ENCODE results near the gene SETD1A. TPM values are rescaled to one million over a fixed set of nuclear protein-coding genes. Genes with fewer than 3 reads are reported as not detected.

The SETD1A gene
- total RNA-seq, 2 experiments from 2014 or later, result 27.6 to 33.4 TPM

GRCh38 chr16:30951193-30951592 is 6.4 kb upstream of the SETD1A start:
- POLR2A ChIA-PET, result interaction anchor here (1.5 kb wide), 1 partner anchor 10 kb away, joined by 8 read pairs; no protein-coding TSS in a partner anchor
- Mint-ChIP-seq H3K27me3 (no peaks in the 10 kb centered on the region), H3K4me1 (peaks cover 20% of the 10 kb centered on the region), H3K9me3 (no peaks in the 10 kb centered on the region), H3K36me3 (peaks cover 5% of the 10 kb centered on the region), H3K27ac (no peak overlapping the region), H3K4me3 (no peak overlapping the region)
- DNase-seq (no peak), ATAC-seq (ENCODE audit: low read depth) (no peak)

- DNase-seq (no peak), ATAC-seq (ENCODE audit: low read depth) (no peak)
- POLR2A ChIA-PET, result interaction anchor here (0.7 kb wide), 1 partner anchor 123 kb away, joined by 4 read pairs; the partner anchor contains the start of genes ZNF646 and ZNF668
- no peaks in the 10 kb centered on the region for H3K9me3 Mint-ChIP-seq
- no peaks in the 10 kb centered on the region for H3K27me3 Mint-ChIP-seq
- no peak overlapping the region for H3K4me3 Mint-ChIP-seq
- H3K4me1 Mint-ChIP-seq, result peaks cover 20% of the 10 kb centered on the region
- no peak overlapping the region for H3K27ac Mint-ChIP-seq
- H3K36me3 Mint-ChIP-seq, result peaks cover 3% of the 10 kb centered on the region
Measured at GRCh38 chr16:30951750-30952149, 5.8 kb upstream of the SETD1A start.

GRCh38 chr16:30953111-30953510 is 4.4 kb upstream of the SETD1A start:
- Mint-ChIP-seq H3K4me1 (peaks cover 24% of the 10 kb centered on the region), H3K27ac (no peak overlapping the region), H3K4me3 (no peak overlapping the region), H3K9me3 (no peaks in the 10 kb centered on the region), H3K27me3 (no peaks in the 10 kb centered on the region), H3K36me3 (peaks cover 3% of the 10 kb centered on the region)
- POLR2A ChIA-PET, result interaction anchor here (0.7 to 1.4 kb wide), 2 partner anchors 11 to 469 kb away, joined by 3 to 5 read pairs; no protein-coding TSS in a partner anchor
- DNase-seq (no peak), ATAC-seq (ENCODE audit: low read depth) (no peak)

- POLR2A ChIA-PET, result interaction anchor here (0.7 to 1.7 kb wide), 4 partner anchors 11 to 489 kb away, joined by 3 to 5 read pairs (median 4); no protein-coding TSS in a partner anchor
- no peak overlapping the region for H3K27ac Mint-ChIP-seq
- ATAC-seq (ENCODE audit: low read depth), result peak; percentile 25
Measured at GRCh38 chr16:30953511-30954124, 3.9 kb upstream of the SETD1A start.

GRCh38 chr16:30954993-30955392 is 2.6 kb upstream of the SETD1A start:
- Mint-ChIP-seq H3K27me3 (no peaks in the 10 kb centered on the region), H3K4me3 (no peak overlapping the region), H3K9me3 (no peaks in the 10 kb centered on the region), H3K36me3 (peaks cover 5% of the 10 kb centered on the region), H3K4me1 (peaks cover 39% of the 10 kb centered on the region), H3K27ac (no peak overlapping the region)
- POLR2A ChIA-PET, result interaction anchor here (1.7 kb wide), 1 partner anchor 187 kb away, joined by 4 read pairs; no protein-coding TSS in a partner anchor
- DNase-seq (no peak), ATAC-seq (ENCODE audit: low read depth) (no peak)

More at GRCh38 chr16:30953511-30954124, 3.9 kb upstream of the SETD1A start:
- Mint-ChIP-seq H3K36me3 (peaks cover 3% of the 10 kb centered on the region), H3K4me3 (no peak overlapping the region), H3K27me3 (no peaks in the 10 kb centered on the region), H3K4me1 (peaks cover 27% of the 10 kb centered on the region), H3K9me3 (no peaks in the 10 kb centered on the region)
- peak; percentile 74 for DNase-seq

- Mint-ChIP-seq H3K27ac (peak overlapping the region; percentile 98), H3K4me3 (peak overlapping the region; percentile 95), H3K36me3 (peaks cover 10% of the 10 kb centered on the region), H3K27me3 (no peaks in the 10 kb centered on the region), H3K9me3 (no peaks in the 10 kb centered on the region), H3K4me1 (peaks cover 37% of the 10 kb centered on the region)
- ATAC-seq (ENCODE audit: low read depth), result peak; percentile 55
- POLR2A ChIA-PET, result interaction anchor here (0.7 to 1.2 kb wide), 3 partner anchors 117 to 223 kb away, joined by 3 to 5 read pairs (median 5); partner anchors contain the start of genes FUS, KAT8, ZNF646 and ZNF668
- DNase-seq, result peak; percentile 87
Measured at GRCh38 chr16:30956601-30957455, 726 bp upstream of the SETD1A start.

GRCh38 chr16:30958175-30959079 is 873 bp downstream of the SETD1A start:
- Mint-ChIP-seq H3K9me3 (no peaks in the 10 kb centered on the region), H3K4me3 (peak overlapping the region; percentile 92), H3K27ac (peak overlapping the region; percentile 91), H3K4me1 (peaks cover 35% of the 10 kb centered on the region), H3K36me3 (peaks cover 18% of the 10 kb centered on the region), H3K27me3 (no peaks in the 10 kb centered on the region)
- ATAC-seq (ENCODE audit: low read depth) (no peak), DNase-seq (no peak)
- POLR2A ChIA-PET, result interaction anchor here (0.6 to 1.0 kb wide), 5 partner anchors 10 to 387 kb away, joined by 3 to 5 read pairs (median 3); partner anchors contain the start of genes ZNF646 and ZNF668

- no peak overlapping the region for H3K27ac Mint-ChIP-seq
- peaks cover 25% of the 10 kb centered on the region for H3K4me1 Mint-ChIP-seq
- H3K4me3 Mint-ChIP-seq, result no peak overlapping the region
- DNase-seq, result no peak
- H3K27me3 Mint-ChIP-seq, result no peaks in the 10 kb centered on the region
- peaks cover 24% of the 10 kb centered on the region for H3K36me3 Mint-ChIP-seq
- no peaks in the 10 kb centered on the region for H3K9me3 Mint-ChIP-seq
- ATAC-seq (ENCODE audit: low read depth), result no peak
- POLR2A ChIA-PET, result no interaction called here
Measured at GRCh38 chr16:30961384-30961783, 3.8 kb downstream of the SETD1A start.

- H3K4me3 Mint-ChIP-seq, result no peak overlapping the region
- POLR2A ChIA-PET, result interaction anchor here (0.7 kb wide), 1 partner anchor 147 kb away, joined by 3 read pairs; no protein-coding TSS in a partner anchor
Measured at GRCh38 chr16:30963925-30964511, 6.5 kb downstream of the SETD1A start.

GRCh38 chr16:30964574-30965226 is 7.1 kb downstream of the SETD1A start:
- no peak for ATAC-seq (ENCODE audit: low read depth)
- Mint-ChIP-seq H3K36me3 (peaks cover 33% of the 10 kb centered on the region), H3K4me1 (peaks cover 8% of the 10 kb centered on the region), H3K27me3 (no peaks in the 10 kb centered on the region), H3K4me3 (no peak overlapping the region), H3K27ac (no peak overlapping the region), H3K9me3 (no peaks in the 10 kb centered on the region)
- DNase-seq, result no peak
- POLR2A ChIA-PET, result no interaction called here

More at GRCh38 chr16:30963925-30964511, 6.5 kb downstream of the SETD1A start:
- Mint-ChIP-seq H3K27me3 (no peaks in the 10 kb centered on the region), H3K4me1 (peaks cover 15% of the 10 kb centered on the region), H3K27ac (no peak overlapping the region), H3K36me3 (peaks cover 36% of the 10 kb centered on the region), H3K9me3 (no peaks in the 10 kb centered on the region)
- ATAC-seq (ENCODE audit: low read depth) (no peak), DNase-seq (no peak)

- H3K4me1 Mint-ChIP-seq, result peaks cover under 1% of the 10 kb centered on the region
- no peaks in the 10 kb centered on the region for H3K9me3 Mint-ChIP-seq
- no peak overlapping the region for H3K4me3 Mint-ChIP-seq
- ATAC-seq (ENCODE audit: low read depth) (no peak), DNase-seq (no peak)
- H3K27ac Mint-ChIP-seq, result no peak overlapping the region
- peaks cover 27% of the 10 kb centered on the region for H3K36me3 Mint-ChIP-seq
- H3K27me3 Mint-ChIP-seq, result no peaks in the 10 kb centered on the region
- POLR2A ChIA-PET, result no interaction called here
Measured at GRCh38 chr16:30965436-30965835, 7.9 kb downstream of the SETD1A start.

- Mint-ChIP-seq H3K36me3 (peaks cover 33% of the 10 kb centered on the region), H3K27ac (no peak overlapping the region), H3K4me3 (no peak overlapping the region), H3K4me1 (no peaks in the 10 kb centered on the region), H3K27me3 (no peaks in the 10 kb centered on the region), H3K9me3 (no peaks in the 10 kb centered on the region)
- DNase-seq (no peak), ATAC-seq (ENCODE audit: low read depth) (no peak)
- POLR2A ChIA-PET, result no interaction called here
Measured at GRCh38 chr16:30966033-30966619, 8.6 kb downstream of the SETD1A start.
